GM23338 (cell line): ENCODE measurements around the gene CENPT. TPM values are rescaled to one million over a fixed set of nuclear protein-coding genes. Genes with fewer than 3 reads are reported as not detected.

Experiments
- ATAC-seq: fragments of 200-7000 bp; cut with Tn5 transposase; 3 replicates; pipeline ENCODE4 v1.9.1; 2020
- DNase-seq: peaks from one replicate; pipeline ENCODE4 v3.0.0-alpha.2; 2015; ENCODE audit warnings: low spot score
- H2AFZ ChIP-seq: fragments of 200-600 bp; sonication (generic); 2 replicates; pipeline ENCODE4 v1.8.0; 2016; ENCODE audit warnings: antibody characterized with exemption, mild to moderate bottlenecking, moderate library complexity
- H3F3A ChIP-seq: fragments of 200-600 bp; sonication (generic); replicated peaks from 2 replicates; pipeline ENCODE4 v1.8.0; 2017; ENCODE audit warnings: antibody characterized with exemption, mixed run types, low read depth
- H3K27ac ChIP-seq: fragments of 200-600 bp; sonication (generic); 2 replicates; pipeline ENCODE4 v1.6.1; 2016; ENCODE audit warnings: low read depth
- H3K27me3 ChIP-seq: fragments of 200-600 bp; sonication (generic); 2 replicates; pipeline ENCODE4 v1.8.0; 2016; ENCODE audit warnings: mild to moderate bottlenecking, mixed run types, moderate library complexity; ENCODE audit not compliant: insufficient read depth
- H3K36me3 ChIP-seq: fragments of 200-600 bp; sonication (generic); 2 replicates; pipeline ENCODE4 v1.8.0; 2016; ENCODE audit warnings: mild to moderate bottlenecking; ENCODE audit not compliant: insufficient read depth
- H3K4me1 ChIP-seq: fragments of 200-600 bp; sonication (generic); 2 replicates; pipeline ENCODE4 v1.8.0; 2016; ENCODE audit warnings: mild to moderate bottlenecking, moderate library complexity; ENCODE audit not compliant: insufficient read depth
- H3K4me2 ChIP-seq: fragments of 200-600 bp; sonication (generic); 2 replicates; pipeline ENCODE4 v1.7.1; 2017; ENCODE audit warnings: mixed run types
- H3K4me3 ChIP-seq: fragments of 200-600 bp; sonication (generic); 2 replicates; pipeline ENCODE4 v1.6.1; 2016; ENCODE audit warnings: mixed run types
- H3K79me2 ChIP-seq: fragments of 200-600 bp; sonication (generic); replicated peaks from 2 replicates; pipeline ENCODE4 v1.8.0; 2017; ENCODE audit warnings: mild to moderate bottlenecking; ENCODE audit not compliant: insufficient read depth
- H3K9me2 ChIP-seq: fragments of 200-600 bp; sonication (generic); 2 replicates; pipeline ENCODE4 v1.8.0; 2017; ENCODE audit not compliant: insufficient read depth
- H4K20me1 ChIP-seq: fragments of 200-600 bp; sonication (generic); replicated peaks from 2 replicates; pipeline ENCODE4 v1.8.0; 2017; ENCODE audit warnings: mild to moderate bottlenecking; ENCODE audit not compliant: insufficient read depth
- H3K27ac Mint-ChIP-seq: 2 replicates; pipeline ENCODE4 v1.8.0; 2020; ENCODE audit warnings: inconsistent platforms, mild to moderate bottlenecking, moderate library complexity, mixed read lengths
- H3K27me3 Mint-ChIP-seq: 3 replicates; pipeline ENCODE4 v1.8.0; 2022; ENCODE audit warnings: low read depth, mild to moderate bottlenecking, moderate library complexity, mixed read lengths, inconsistent platforms; ENCODE audit not compliant: insufficient read depth, poor library complexity
- H3K36me3 Mint-ChIP-seq: 3 replicates; pipeline ENCODE4 v1.8.0; 2021; ENCODE audit warnings: low read depth, mild to moderate bottlenecking, inconsistent platforms, moderate library complexity, mixed read lengths
- H3K4me1 Mint-ChIP-seq: 3 replicates; pipeline ENCODE4 v1.8.0; 2020; ENCODE audit warnings: mild to moderate bottlenecking, inconsistent platforms, mixed read lengths
- H3K4me3 Mint-ChIP-seq: 3 replicates; pipeline ENCODE4 v1.8.0; 2021; ENCODE audit warnings: moderate library complexity, mild to moderate bottlenecking, inconsistent platforms, mixed read lengths
- H3K9me3 Mint-ChIP-seq: 3 replicates; pipeline ENCODE4 v1.8.0; 2020; ENCODE audit warnings: moderate library complexity, mild to moderate bottlenecking, inconsistent platforms, mixed read lengths
- CREB1 ChIP-seq: fragments of 250-450 bp; sonication (Bioruptor Pico); IDR thresholded peaks from 2 replicates; pipeline ENCODE4 v1.5.0; 2020; ENCODE audit warnings: low read depth, mild to moderate bottlenecking, moderate library complexity
- EZH2 ChIP-seq: fragments of 200-600 bp; sonication (generic); IDR thresholded peaks from one replicate; pipeline ENCODE4 v1.8.0; 2017; ENCODE audit warnings: antibody characterized with exemption, mild to moderate bottlenecking, low read depth; ENCODE audit not compliant: unreplicated experiment
- EZH2phosphoT487 ChIP-seq: fragments of 200-600 bp; sonication (generic); IDR thresholded peaks from one replicate; pipeline ENCODE4 v1.8.1; 2018; ENCODE audit warnings: antibody characterized with exemption; ENCODE audit not compliant: unreplicated experiment
- JUNB ChIP-seq: IDR thresholded peaks from one replicate; pipeline ENCODE4 v1.6.1; 2016; ENCODE audit warnings: antibody characterized with exemption; ENCODE audit not compliant: unreplicated experiment
- NANOG ChIP-seq: IDR thresholded peaks from 2 replicates; pipeline ENCODE4 v1.6.1; 2016; ENCODE audit warnings: antibody characterized with exemption, borderline replicate concordance
- POLR2AphosphoS5 ChIP-seq: IDR thresholded peaks from 2 replicates; pipeline ENCODE4 v1.6.1; 2016; ENCODE audit warnings: antibody characterized with exemption, low read depth
- STAT1 ChIP-seq: IDR thresholded peaks from one replicate; pipeline ENCODE4 v1.6.1; 2016; ENCODE audit warnings: antibody characterized with exemption; ENCODE audit not compliant: unreplicated experiment
- ZNF114 ChIP-seq: fragments of 250-450 bp; sonication (Bioruptor Pico); IDR thresholded peaks from 2 replicates; pipeline ENCODE4 v1.5.0; 2020; ENCODE audit warnings: mild to moderate bottlenecking, moderate library complexity
- ZNF331 ChIP-seq: fragments of 250-450 bp; sonication (Bioruptor Pico); IDR thresholded peaks from 2 replicates; pipeline ENCODE4 v1.5.0; 2020; ENCODE audit warnings: low read depth, mild to moderate bottlenecking, moderate library complexity
- polyA plus RNA-seq: library from polyadenylated mRNA; unstranded; fragments of >200 nt; fragmentation: Nextera tagmentation; extraction: Ambion mirVana; gene quantifications from 2 replicates; pipeline ENCODE4 v1.2.1, GENCODE V29; 2016
- total RNA-seq: library from RNA; depleted of rRNA; stranded (reverse); fragments of >200 nt; shearing (Covaris generic); gene quantifications from 2 replicates; pipeline ENCODE4 v1.2.3, GENCODE V29; 2014
- TF ChIP-seq, protein P1 (sequence below): IDR thresholded peaks from one replicate; pipeline ENCODE4 v1.6.1; 2018; ENCODE audit warnings: antibody characterized with exemption; ENCODE audit not compliant: unreplicated experiment
- TF ChIP-seq, protein P2 (sequence below), 2 experiments: fragments of 200-600 bp in 1 of 2; sonication (generic) in 1 of 2; conservative IDR thresholded peaks; 2 replicates each; pipeline versions ENCODE4 v1.5.1 to v1.6.1; 2016 to 2017; ENCODE audit warnings: antibody characterized with exemption in 2 of 2, low read depth in 2 of 2, mild to moderate bottlenecking in 2 of 2, moderate library complexity in 1 of 2
- TF ChIP-seq, protein P3 (sequence below): fragments of 250-450 bp; sonication (Bioruptor Pico); IDR thresholded peaks from 2 replicates; pipeline ENCODE4 v1.5.0; 2020; ENCODE audit warnings: mild to moderate bottlenecking, moderate library complexity
- TF ChIP-seq, protein P4 (sequence below): IDR thresholded peaks from 2 replicates; pipeline ENCODE4 v1.6.1; 2016; ENCODE audit warnings: antibody characterized with exemption

Gene CENPT
- total and polyA plus RNA-seq, 2 experiments from 2014 or later = 55.4 to 63.8 TPM

DNA sequence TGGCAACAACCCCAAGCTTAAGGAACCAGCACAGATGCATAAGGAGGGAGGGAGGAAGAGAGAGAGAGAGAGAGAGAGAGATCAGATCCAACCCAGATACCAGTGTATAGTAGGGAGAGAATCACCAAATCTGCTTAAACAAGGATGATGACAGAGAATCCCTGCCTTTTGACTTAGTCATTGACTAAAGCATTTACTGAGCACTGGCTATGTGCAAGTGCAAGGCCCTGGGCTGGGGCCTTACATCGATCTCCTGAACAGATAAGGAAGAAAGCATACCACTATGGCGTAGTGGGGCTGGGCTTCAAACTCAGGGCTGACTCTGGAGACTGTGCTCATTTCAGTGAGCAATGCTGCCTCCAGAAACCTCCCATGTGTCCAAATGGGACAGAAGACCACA is 25.0 kb downstream of the CENPT start:
- Mint-ChIP-seq H3K4me1 (peaks cover 13% of the 10 kb centered on the region), H3K9me3 (no peaks in the 10 kb centered on the region; the same call in 2 of the 3 replicates), H3K4me3 (no peak overlapping the region), H3K36me3 (peaks cover 13% of the 10 kb centered on the region), H3K27ac (no peak overlapping the region), H3K27me3 (peaks cover 16% of the 10 kb centered on the region)
- TF ChIP-seq, protein P1, sequence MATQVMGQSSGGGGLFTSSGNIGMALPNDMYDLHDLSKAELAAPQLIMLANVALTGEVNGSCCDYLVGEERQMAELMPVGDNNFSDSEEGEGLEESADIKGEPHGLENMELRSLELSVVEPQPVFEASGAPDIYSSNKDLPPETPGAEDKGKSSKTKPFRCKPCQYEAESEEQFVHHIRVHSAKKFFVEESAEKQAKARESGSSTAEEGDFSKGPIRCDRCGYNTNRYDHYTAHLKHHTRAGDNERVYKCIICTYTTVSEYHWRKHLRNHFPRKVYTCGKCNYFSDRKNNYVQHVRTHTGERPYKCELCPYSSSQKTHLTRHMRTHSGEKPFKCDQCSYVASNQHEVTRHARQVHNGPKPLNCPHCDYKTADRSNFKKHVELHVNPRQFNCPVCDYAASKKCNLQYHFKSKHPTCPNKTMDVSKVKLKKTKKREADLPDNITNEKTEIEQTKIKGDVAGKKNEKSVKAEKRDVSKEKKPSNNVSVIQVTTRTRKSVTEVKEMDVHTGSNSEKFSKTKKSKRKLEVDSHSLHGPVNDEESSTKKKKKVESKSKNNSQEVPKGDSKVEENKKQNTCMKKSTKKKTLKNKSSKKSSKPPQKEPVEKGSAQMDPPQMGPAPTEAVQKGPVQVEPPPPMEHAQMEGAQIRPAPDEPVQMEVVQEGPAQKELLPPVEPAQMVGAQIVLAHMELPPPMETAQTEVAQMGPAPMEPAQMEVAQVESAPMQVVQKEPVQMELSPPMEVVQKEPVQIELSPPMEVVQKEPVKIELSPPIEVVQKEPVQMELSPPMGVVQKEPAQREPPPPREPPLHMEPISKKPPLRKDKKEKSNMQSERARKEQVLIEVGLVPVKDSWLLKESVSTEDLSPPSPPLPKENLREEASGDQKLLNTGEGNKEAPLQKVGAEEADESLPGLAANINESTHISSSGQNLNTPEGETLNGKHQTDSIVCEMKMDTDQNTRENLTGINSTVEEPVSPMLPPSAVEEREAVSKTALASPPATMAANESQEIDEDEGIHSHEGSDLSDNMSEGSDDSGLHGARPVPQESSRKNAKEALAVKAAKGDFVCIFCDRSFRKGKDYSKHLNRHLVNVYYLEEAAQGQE = no peak
- TF ChIP-seq JUNB = no peak
- TF ChIP-seq, protein P2, sequence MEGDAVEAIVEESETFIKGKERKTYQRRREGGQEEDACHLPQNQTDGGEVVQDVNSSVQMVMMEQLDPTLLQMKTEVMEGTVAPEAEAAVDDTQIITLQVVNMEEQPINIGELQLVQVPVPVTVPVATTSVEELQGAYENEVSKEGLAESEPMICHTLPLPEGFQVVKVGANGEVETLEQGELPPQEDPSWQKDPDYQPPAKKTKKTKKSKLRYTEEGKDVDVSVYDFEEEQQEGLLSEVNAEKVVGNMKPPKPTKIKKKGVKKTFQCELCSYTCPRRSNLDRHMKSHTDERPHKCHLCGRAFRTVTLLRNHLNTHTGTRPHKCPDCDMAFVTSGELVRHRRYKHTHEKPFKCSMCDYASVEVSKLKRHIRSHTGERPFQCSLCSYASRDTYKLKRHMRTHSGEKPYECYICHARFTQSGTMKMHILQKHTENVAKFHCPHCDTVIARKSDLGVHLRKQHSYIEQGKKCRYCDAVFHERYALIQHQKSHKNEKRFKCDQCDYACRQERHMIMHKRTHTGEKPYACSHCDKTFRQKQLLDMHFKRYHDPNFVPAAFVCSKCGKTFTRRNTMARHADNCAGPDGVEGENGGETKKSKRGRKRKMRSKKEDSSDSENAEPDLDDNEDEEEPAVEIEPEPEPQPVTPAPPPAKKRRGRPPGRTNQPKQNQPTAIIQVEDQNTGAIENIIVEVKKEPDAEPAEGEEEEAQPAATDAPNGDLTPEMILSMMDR (conservative IDR thresholded peaks at IDR 0.05; ENCODE audit: low read depth in 2 of 2) = no peak
- TF ChIP-seq, protein P3, sequence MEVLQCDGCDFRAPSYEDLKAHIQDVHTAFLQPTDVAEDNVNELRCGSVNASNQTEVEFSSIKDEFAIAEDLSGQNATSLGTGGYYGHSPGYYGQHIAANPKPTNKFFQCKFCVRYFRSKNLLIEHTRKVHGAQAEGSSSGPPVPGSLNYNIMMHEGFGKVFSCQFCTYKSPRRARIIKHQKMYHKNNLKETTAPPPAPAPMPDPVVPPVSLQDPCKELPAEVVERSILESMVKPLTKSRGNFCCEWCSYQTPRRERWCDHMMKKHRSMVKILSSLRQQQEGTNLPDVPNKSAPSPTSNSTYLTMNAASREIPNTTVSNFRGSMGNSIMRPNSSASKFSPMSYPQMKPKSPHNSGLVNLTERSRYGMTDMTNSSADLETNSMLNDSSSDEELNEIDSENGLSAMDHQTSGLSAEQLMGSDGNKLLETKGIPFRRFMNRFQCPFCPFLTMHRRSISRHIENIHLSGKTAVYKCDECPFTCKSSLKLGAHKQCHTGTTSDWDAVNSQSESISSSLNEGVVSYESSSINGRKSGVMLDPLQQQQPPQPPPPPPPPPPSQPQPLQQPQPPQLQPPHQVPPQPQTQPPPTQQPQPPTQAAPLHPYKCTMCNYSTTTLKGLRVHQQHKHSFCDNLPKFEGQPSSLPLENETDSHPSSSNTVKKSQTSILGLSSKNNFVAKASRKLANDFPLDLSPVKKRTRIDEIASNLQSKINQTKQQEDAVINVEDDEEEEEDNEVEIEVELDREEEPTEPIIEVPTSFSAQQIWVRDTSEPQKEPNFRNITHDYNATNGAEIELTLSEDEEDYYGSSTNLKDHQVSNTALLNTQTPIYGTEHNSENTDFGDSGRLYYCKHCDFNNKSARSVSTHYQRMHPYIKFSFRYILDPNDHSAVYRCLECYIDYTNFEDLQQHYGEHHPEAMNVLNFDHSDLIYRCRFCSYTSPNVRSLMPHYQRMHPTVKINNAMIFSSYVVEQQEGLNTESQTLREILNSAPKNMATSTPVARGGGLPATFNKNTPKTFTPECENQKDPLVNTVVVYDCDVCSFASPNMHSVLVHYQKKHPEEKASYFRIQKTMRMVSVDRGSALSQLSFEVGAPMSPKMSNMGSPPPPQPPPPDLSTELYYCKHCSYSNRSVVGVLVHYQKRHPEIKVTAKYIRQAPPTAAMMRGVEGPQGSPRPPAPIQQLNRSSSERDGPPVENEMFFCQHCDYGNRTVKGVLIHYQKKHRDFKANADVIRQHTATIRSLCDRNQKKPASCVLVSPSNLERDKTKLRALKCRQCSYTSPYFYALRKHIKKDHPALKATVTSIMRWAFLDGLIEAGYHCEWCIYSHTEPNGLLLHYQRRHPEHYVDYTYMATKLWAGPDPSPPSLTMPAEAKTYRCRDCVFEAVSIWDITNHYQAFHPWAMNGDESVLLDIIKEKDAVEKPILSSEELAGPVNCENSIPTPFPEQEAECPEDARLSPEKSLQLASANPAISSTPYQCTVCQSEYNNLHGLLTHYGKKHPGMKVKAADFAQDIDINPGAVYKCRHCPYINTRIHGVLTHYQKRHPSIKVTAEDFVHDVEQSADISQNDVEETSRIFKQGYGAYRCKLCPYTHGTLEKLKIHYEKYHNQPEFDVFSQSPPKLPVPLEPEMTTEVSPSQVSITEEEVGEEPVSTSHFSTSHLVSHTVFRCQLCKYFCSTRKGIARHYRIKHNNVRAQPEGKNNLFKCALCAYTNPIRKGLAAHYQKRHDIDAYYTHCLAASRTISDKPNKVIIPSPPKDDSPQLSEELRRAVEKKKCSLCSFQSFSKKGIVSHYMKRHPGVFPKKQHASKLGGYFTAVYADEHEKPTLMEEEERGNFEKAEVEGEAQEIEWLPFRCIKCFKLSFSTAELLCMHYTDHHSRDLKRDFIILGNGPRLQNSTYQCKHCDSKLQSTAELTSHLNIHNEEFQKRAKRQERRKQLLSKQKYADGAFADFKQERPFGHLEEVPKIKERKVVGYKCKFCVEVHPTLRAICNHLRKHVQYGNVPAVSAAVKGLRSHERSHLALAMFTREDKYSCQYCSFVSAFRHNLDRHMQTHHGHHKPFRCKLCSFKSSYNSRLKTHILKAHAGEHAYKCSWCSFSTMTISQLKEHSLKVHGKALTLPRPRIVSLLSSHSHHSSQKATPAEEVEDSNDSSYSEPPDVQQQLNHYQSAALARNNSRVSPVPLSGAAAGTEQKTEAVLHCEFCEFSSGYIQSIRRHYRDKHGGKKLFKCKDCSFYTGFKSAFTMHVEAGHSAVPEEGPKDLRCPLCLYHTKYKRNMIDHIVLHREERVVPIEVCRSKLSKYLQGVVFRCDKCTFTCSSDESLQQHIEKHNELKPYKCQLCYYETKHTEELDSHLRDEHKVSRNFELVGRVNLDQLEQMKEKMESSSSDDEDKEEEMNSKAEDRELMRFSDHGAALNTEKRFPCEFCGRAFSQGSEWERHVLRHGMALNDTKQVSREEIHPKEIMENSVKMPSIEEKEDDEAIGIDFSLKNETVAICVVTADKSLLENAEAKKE = no peak
- TF ChIP-seq STAT1 = no peak
- TF ChIP-seq POLR2AphosphoS5 = no peak
- TF ChIP-seq, protein P4, sequence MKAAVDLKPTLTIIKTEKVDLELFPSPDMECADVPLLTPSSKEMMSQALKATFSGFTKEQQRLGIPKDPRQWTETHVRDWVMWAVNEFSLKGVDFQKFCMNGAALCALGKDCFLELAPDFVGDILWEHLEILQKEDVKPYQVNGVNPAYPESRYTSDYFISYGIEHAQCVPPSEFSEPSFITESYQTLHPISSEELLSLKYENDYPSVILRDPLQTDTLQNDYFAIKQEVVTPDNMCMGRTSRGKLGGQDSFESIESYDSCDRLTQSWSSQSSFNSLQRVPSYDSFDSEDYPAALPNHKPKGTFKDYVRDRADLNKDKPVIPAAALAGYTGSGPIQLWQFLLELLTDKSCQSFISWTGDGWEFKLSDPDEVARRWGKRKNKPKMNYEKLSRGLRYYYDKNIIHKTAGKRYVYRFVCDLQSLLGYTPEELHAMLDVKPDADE = no peak
- no peak for TF ChIP-seq EZH2
- TF ChIP-seq CREB1 (CRISPR knock-in tag) = no peak
- TF ChIP-seq EZH2phosphoT487 = no peak
- no peak for TF ChIP-seq NANOG
- no peak for TF ChIP-seq ZNF331 (CRISPR knock-in tag)
- no peak for TF ChIP-seq ZNF114
- ATAC-seq (no peak), DNase-seq (no peak)
- Histone ChIP-seq H3K79me2 (no peaks in the 10 kb centered on the region), H4K20me1 (no peaks in the 10 kb centered on the region), H3K27me3 (no peaks in the 10 kb centered on the region), H3K27ac (no peak overlapping the region), H2AFZ (no peak overlapping the region), H3K4me1 (no peaks in the 10 kb centered on the region), H3K4me3 (no peak overlapping the region), H3K9me2 (no peaks in the 10 kb centered on the region), H3K4me2 (no peak overlapping the region), H3F3A (no peaks in the 10 kb centered on the region), H3K36me3 (no peaks in the 10 kb centered on the region; the same call in 1 of the 2 replicates)
